ENCODE measurements around the gene HECTD4.

HECTD4 gene

GRCh38 chr12:112314981-112315380 lies 67.2 kb downstream of the HECTD4 start:
- no peak for DNase-seq

- no peak for DNase-seq
Observed at GRCh38 chr12:112309797-112310196, 72.4 kb downstream of the HECTD4 start.

DNA sequence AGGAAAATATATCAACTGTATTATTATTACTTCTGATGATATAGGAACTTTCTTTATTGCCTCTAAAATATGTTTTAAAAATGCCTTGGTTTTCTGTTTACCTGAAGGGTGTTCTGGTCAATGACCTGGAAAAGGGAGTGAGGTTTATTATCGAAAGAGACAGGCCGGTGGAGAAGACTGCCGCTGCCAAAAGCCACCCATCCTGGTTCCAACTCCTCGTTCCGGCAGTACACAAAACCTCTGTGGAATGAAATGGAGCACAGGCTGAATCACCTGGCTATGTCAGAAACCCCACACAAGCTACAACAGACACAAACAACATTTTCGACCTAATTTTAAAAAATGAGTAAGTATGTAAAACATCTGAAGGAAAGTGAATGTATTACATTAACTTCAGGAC lies 73.6 kb downstream of the HECTD4 start:
- DNase-seq, result no peak

DNA sequence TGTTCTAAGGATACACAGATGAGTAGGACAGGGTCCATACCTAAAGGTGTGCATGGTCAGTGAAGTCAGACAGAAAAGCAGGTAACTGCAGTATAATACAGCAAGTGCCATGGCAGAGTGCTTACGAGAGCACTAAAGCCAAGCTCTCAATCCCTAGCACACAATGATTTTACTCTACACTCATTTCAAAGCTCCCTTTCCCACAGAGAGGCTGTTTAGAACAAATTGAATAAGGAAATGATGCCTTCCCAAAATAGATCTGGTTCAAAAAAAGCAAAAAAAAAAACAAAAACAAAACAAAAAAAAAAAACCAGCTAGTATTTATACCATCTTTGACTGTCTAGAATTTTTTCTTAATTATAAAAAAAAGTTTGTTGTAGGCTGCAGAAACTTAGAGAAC lies 74.1 kb downstream of the HECTD4 start:
- DNase-seq, result no peak

DNA sequence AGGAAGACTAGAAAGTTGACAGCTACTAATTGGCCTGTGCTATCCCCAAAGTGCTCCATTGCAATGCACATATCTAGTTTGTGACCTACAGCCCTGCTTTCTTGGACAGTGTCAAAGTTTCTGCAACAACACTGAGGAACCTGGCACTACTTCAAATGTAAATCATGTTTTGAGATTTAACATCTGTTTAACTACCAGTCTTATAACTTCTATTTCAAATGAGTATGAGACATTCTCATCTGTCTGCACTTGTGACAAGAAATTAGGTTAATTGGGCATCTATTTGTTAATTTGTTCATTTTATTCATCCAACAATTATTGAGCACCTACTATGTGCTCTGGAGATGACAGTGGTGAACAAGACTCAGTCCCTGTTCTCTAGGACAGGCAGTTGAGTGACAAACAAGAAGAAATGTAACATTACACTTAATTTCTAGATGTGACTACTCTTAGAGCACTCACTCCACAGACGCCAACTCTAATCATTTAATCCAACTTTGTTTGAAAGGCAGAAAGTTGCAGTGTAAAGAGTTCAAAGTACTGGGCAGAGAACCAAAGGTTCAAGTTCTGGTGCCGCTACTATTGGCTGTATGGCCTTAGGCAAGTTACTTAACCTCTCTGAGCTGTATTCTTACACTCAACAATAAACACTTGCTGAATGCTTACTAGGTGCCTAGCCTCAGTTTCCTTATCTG lies 74.8 kb downstream of the HECTD4 start:
- DNase-seq, result no peak

DNA sequence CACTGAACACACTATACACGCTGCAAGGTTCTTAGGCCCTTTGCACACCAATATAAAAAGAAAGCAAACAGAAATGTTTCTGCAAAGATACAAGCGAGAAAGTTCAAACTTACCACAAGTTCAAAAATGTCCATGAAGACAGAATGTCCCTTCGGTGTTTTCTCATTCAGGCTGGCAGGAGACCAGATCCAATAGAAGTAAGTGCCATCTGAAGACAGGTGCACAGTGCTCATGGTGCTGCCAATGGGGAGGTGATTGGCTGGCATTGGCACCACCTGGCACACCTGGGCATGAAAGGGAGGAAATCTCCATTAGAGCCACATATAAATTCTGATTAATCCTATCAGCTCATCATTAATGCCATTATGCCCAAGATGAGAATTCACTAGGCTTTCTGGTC lies 76.3 kb downstream of the HECTD4 start:
- no peak for DNase-seq

GRCh38 chr12:112304436-112304835 lies 77.8 kb downstream of the HECTD4 start:
- no peak for DNase-seq

- DNase-seq, result no peak
Observed at GRCh38 chr12:112303799-112304198, 78.4 kb downstream of the HECTD4 start.

DNA sequence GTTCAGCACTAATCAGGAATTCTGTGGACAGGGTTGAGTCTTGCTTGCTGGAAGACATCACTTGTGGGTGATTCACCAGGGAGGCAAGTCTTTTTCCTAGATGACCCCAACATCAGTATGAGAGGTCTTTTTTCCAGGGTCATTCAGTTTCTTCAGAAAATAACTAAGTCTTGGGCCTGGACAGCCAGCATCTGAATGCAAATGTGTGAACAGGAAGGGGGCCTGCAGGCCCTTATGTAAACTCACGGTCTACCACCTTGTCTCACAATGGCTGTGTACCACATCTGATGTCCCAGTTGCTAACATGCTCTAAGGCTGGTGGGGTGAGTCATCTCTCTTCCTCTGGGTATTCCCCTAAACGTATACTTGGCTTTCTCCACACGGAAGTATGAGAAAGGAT lies 79.2 kb downstream of the HECTD4 start:
- no peak for DNase-seq

GRCh38 chr12:112299704-112300103 lies 82.5 kb downstream of the HECTD4 start:
- DNase-seq, result no peak

DNA sequence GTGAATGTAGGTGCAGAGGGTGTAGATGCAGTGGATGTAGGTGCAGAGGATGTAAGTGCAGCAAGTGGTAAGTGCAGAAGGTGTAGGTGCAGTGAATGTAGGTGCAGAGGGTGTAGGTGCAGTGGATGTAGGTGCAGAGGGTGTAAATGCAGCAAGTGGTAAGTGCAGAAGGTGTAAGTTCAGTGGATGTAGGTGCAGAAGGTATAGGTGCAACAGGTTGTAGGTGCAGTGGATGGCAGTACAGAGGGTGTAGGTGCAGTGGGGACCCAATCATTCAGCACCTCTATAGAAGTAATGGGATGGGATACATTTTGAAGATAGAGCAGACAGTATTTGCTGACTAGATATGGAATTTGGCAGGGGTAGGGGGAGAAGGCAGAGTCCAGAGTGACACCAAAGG lies 85.0 kb downstream of the HECTD4 start:
- no peak for DNase-seq

DNA sequence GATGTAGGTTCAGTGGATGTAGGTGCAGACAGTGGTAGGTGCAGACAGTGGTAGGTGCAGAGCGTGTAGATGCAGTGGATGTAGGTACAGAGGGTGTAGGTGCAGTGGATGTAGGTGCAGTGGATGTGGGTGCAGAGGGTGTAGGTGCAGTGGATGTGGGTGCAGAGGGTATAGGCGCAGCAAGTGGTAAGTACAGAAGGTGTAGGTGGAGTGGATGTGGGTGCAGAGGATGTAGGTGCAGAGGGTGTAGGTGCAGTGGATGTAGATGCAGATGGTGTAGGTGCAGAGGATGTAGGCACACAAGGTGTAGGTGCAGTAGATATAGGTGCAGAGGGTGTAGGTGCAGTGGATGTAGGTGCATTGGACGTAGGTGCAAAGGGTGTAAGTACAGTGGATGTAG lies 86.0 kb downstream of the HECTD4 start:
- DNase-seq, result no peak

- DNase-seq, result no peak
Observed at GRCh38 chr12:112294793-112295192, 87.4 kb downstream of the HECTD4 start.

DNA sequence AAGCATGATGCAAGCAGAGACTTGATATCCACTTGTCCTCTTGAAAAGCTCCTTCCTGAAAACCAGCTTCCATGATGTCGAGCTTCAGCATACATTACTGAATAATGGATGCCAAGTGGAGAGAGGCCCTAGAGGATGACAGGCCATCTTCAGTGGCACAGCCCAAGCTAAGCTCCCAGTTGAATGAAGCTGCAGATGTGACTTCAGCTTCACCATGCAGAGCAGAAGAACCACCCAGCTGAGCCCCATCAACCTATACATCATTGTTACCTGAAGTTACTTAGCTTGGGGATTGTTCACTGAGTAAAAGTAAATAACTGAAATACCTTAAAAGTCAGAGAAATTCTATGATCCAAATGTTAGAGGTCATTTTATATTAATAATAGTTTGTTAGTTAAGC lies 93.6 kb downstream of the HECTD4 start:
- no peak for DNase-seq

DNA sequence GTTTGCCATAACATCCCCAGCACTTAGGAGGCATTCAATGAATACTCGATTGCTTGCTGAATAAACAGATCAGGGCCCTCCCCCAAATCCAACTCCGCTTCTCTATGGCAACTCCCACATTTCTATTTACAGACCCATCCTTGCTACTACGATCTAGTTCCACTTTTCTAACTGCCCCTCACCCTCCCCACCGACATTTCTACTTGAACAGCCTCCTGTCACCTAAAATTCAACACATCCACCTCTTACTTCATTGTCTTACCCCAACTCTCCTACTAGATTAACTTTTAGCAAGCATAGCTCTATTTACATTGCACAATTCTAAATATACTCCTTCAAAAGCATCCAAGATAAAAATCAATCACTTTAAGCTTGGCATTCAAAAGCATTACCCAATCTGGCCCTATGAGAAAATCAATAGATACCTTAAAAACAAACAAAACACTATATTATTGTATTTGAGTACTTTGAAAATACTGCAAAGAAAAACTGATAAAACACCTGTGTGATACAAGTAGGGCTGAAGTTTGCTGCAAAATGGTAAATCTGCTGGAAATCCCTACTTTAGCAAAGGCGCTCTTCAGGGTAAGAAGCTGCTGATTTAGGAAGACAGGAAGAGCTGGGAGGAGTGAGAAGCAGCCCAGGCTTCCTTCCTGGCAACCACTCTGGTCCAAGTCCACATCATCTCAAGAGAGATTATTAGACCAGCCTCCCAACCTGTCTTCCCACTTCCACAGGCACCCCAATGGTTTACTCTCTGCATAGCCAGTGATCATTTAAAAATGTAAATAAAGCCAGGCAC lies 96.4 kb downstream of the HECTD4 start:
- DNase-seq, result no peak

- no peak for DNase-seq
Observed at GRCh38 chr12:112283546-112283945, 98.7 kb downstream of the HECTD4 start.

DNA sequence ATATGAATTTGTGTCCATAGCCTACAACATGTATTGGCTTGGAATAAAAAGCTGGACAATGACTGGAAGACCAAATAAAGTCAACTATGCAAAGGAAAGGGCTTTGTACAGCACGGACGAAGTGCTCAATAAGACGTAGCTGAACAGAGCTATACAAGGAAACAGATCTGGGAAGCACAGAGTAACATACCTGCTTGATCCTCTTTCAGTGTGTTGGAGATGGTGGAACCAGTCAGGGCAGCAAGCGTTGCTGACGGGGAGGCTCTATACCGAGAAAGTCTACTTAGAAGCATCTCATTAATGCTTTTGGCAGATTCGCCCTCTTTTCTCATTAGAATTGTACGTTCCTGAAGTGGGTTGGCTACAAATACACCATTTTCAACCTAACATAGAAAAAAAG lies 99.3 kb downstream of the HECTD4 start:
- DNase-seq, result no peak

- no peak for DNase-seq
Observed at GRCh38 chr12:112275836-112276235, 106.4 kb downstream of the HECTD4 start.

DNA sequence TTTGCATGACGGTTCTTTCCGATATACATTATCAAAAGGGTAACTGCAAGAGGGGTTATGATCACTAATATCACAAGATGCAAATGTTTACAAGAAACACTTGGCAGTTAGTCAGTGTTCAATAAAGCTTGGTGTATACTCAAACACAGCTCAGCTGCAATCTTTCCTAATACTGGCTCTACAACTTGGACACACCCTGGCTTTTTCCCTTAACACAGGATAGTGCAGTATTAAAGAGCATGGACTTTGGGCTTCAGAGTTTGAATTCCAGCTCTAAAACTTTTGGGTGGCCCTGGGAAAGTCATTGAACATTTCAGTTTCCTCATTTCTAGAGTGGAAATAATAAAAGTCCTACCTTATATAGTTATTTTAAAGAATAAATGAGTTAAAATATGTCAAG lies 107.0 kb downstream of the HECTD4 start:
- no peak for DNase-seq

- DNase-seq, result no peak
Observed at GRCh38 chr12:112270673-112271072, 111.6 kb downstream of the HECTD4 start.

DNA sequence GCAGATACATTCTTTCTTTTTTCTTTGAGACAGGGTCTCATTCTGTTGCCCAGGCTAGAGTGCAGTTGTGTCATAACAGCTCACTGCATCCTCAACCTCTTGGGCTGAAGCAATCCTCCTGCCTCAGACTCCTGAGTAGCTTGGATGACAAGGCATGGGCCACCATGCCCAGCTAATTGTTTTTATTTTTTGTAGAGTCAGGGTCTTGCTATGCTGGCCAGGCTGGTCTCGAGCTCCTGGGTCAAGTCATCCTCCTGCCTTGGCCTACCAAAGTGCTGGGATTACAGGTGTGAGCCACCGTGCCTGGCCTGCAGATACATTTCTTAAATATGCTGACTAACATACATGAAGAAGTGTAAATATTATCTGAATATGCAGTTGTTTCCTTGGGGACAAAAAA lies 115.8 kb downstream of the HECTD4 start:
- DNase-seq, result no peak

DNA sequence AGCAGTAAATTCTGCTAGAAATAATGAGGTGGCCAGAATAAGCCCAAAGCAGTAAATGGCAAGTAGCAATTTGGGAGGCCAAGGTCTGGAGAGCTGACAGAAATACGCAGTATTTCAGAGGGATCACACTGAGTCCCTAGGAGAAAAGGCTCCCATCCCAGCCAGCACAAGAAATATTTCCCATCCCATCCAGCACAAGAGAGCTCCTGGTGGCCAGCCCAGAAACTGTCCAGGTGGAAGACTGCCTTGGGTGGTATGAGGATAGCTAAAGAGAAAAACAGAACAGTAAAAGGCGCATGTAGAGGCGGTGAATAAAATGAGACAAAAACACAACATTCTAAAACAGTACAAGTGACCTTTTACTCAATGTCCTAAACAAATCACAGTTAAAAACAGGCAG lies 120.7 kb downstream of the HECTD4 start:
- DNase-seq, result no peak

- DNase-seq, result no peak
Observed at GRCh38 chr12:112258926-112259325, 123.3 kb downstream of the HECTD4 start.

DNA sequence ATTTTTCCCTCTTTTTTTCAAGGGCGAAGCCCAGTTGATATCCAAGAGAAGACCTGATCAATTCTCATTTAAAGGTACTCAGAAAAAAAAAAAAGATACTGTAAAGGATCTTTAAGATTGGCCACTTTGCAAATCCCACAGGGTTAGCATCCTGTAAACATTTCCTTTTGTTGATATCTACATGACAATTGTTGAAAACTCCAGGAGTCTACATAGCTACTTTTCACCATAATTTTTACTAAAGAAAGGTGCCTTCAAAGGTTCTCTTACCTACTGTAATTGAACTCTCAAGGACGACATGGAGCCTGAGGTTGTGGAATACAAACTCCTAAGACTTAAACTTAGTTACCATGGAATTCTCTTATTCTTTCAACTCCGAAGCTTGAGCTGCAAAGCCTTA lies 125.5 kb downstream of the HECTD4 start:
- no peak for DNase-seq

GRCh38 chr12:112252184-112252583 lies 130.0 kb downstream of the HECTD4 start:
- no peak for DNase-seq
